HCT116 (cell line): ENCODE measurements around the gene CASR. TPM values are rescaled to one million over a fixed set of nuclear protein-coding genes. Genes with fewer than 3 reads are reported as not detected.

Experiments
- ATAC-seq: fragments of 200-7000 bp; cut with Tn5 transposase; 2 replicates; pipeline ENCODE4 v1.9.1; 2020; ENCODE audit warnings: mild to moderate bottlenecking, moderate library complexity
- BruUV-seq: library from RNA; stranded (reverse); fragments of 400-500 nt; replicated peaks from 2 replicates; lab custom pipeline; 2021; lab: Mats Ljungman, UMichigan
- CTCF ChIA-PET: fragments of 300-600 bp; sonication (Branson Sonifier 250); formaldehyde crosslinking; loops from one replicate; lab custom pipeline; 2021; ENCODE audit warnings: antibody characterized with exemption; lab: Charles Lee
- POLR2A ChIA-PET: fragments of 300-600, 350-600 bp; sonication (Branson Sonifier 250); formaldehyde crosslinking; loops from one replicate; lab custom pipeline; 2021; ENCODE audit warnings: antibody characterized with exemption; lab: Charles Lee
- RAD21 ChIA-PET, 2 experiments: fragments of 300-600 bp; sonication (Branson Sonifier 250); formaldehyde crosslinking; loops; one replicate each; lab custom pipeline; 2023; ENCODE audit warnings: low total read pairs in 2 of 2; ENCODE audit not compliant: uncharacterized antibody in 2 of 2, unreplicated experiment in 2 of 2, low non-redundant PET in 1 of 2; lab: Charles Lee
- DNase-seq: peaks from one replicate; pipeline ENCODE4 v3.0.0-alpha.2; 2010; ENCODE audit warnings: low read depth, low spot score
- H2AFZ ChIP-seq: fragments of 200-600 bp; shearing (Covaris generic), sonication (generic); 2 replicates; pipeline ENCODE4 v1.6.1; 2017; ENCODE audit warnings: low read depth, mixed run types, mixed read lengths, antibody characterized with exemption, low read length; ENCODE audit not compliant: poor library complexity, severe bottlenecking
- H3K27ac ChIP-seq: 2 replicates; pipeline ENCODE4 v1.5.1; 2012; ENCODE audit warnings: low read depth, low read length
- H3K27me3 ChIP-seq: fragments of 200-600 bp; sonication (generic); 2 replicates; pipeline ENCODE4 v1.6.1; 2016; ENCODE audit warnings: mixed run types, low read length, mixed read lengths; ENCODE audit not compliant: insufficient read depth
- H3K36me3 ChIP-seq, 2 experiments: fragments of 200-500 bp in 1 of 2; fragments of 200-600 bp in 1 of 2; sonication (Bioruptor generic) in 1 of 2; sonication (generic) in 1 of 2; 2 replicates each; pipeline versions ENCODE4 v1.5.1 to v1.6.1; 2014 to 2016; ENCODE audit warnings: low read length in 2 of 2, inconsistent platforms in 1 of 2, mixed read lengths in 1 of 2, mixed run types in 1 of 2; ENCODE audit not compliant: insufficient read depth in 2 of 2, control insufficient read depth in 1 of 2
- H3K4me1 ChIP-seq, 2 experiments: fragments of 200-600 bp in 1 of 2; sonication (generic) in 1 of 2; 2 replicates each; pipeline versions ENCODE4 v1.5.1 to v1.6.1; 2012 to 2017; ENCODE audit warnings: low read length in 2 of 2, inconsistent platforms in 1 of 2, mild to moderate bottlenecking in 1 of 2, mixed read lengths in 1 of 2, mixed run types in 1 of 2, moderate library complexity in 1 of 2; ENCODE audit not compliant: insufficient read depth in 2 of 2, control insufficient read depth in 1 of 2
- H3K4me2 ChIP-seq: fragments of 200-600 bp; sonication (generic); 2 replicates; pipeline ENCODE4 v1.6.1; 2017; ENCODE audit warnings: mixed run types, low read length, mixed read lengths
- H3K4me3 ChIP-seq, 2 experiments: fragments of 200-600 bp in 1 of 2; sonication (generic) in 1 of 2; replicated peaks in 1 of 2; 2 replicates each; pipeline ENCODE4 v1.5.1; 2011 to 2016; ENCODE audit warnings: low read length in 2 of 2, control low read depth in 1 of 2, low read depth in 1 of 2, mild to moderate bottlenecking in 1 of 2, mixed read lengths in 1 of 2, mixed run types in 1 of 2
- H3K79me2 ChIP-seq: fragments of 200-600 bp; sonication (generic); 2 replicates; pipeline ENCODE4 v1.6.1; 2017; ENCODE audit warnings: mild to moderate bottlenecking, mixed run types, low read length, moderate library complexity, mixed read lengths; ENCODE audit not compliant: insufficient read depth
- H3K9ac ChIP-seq: fragments of 200-600 bp; sonication (generic); 2 replicates; pipeline ENCODE4 v1.6.1; 2016; ENCODE audit warnings: low read length, mixed read lengths
- H3K9me2 ChIP-seq: fragments of 200-600 bp; sonication (generic), shearing (Covaris generic); 2 replicates; pipeline ENCODE4 v1.6.1; 2017; ENCODE audit warnings: mixed run types, mild to moderate bottlenecking, moderate library complexity; ENCODE audit not compliant: insufficient read depth
- H3K9me3 ChIP-seq, 2 experiments: fragments of 200-500 bp in 1 of 2; fragments of 200-600 bp in 1 of 2; sonication (Bioruptor generic) in 1 of 2; sonication (generic) in 1 of 2; 2 replicates each; pipeline ENCODE4 v1.6.1; 2014 to 2017; ENCODE audit warnings: low read length in 2 of 2, mixed read lengths in 2 of 2, inconsistent platforms in 1 of 2, low read depth in 1 of 2, mild to moderate bottlenecking in 1 of 2, mixed run types in 1 of 2, moderate library complexity in 1 of 2; ENCODE audit not compliant: control insufficient read depth in 1 of 2, insufficient read depth in 1 of 2
- H4K20me1 ChIP-seq: fragments of 200-600 bp; sonication (generic), shearing (Covaris generic); 2 replicates; pipeline ENCODE4 v1.6.1; 2017; ENCODE audit warnings: mixed run types, mild to moderate bottlenecking, moderate library complexity; ENCODE audit not compliant: insufficient read depth
- ATF3 ChIP-seq: IDR thresholded peaks from 2 replicates; pipeline ENCODE4 v1.6.1; 2012
- CBX3 ChIP-seq: IDR thresholded peaks from 2 replicates; pipeline ENCODE4 v1.6.1; 2012; ENCODE audit warnings: low read depth
- CTCF ChIP-seq, 3 experiments: fragments of 200-600 bp in 1 of 3; sonication (generic) in 1 of 3; IDR thresholded peaks in 2 of 3; conservative IDR thresholded peaks in 1 of 3; 2 replicates each; pipeline ENCODE4 v1.5.1; 2012 to 2017; ENCODE audit warnings: low read depth in 2 of 3, low read length in 2 of 3, antibody characterized with exemption in 1 of 3, borderline replicate concordance in 1 of 3, control low read depth in 1 of 3, mild to moderate bottlenecking in 1 of 3, mixed read lengths in 1 of 3, mixed run types in 1 of 3, moderate library complexity in 1 of 3; ENCODE audit not compliant: insufficient read depth in 1 of 3
- EGR1 ChIP-seq: IDR thresholded peaks from 2 replicates; pipeline ENCODE4 v1.6.1; 2012; ENCODE audit warnings: low read depth
- EZH2 ChIP-seq: fragments of 200-600 bp; sonication (generic); IDR thresholded peaks from 2 replicates; pipeline ENCODE4 v1.6.1; 2017; ENCODE audit warnings: antibody characterized with exemption, mixed run types
- EZH2phosphoT487 ChIP-seq: fragments of 200-600 bp; IDR thresholded peaks from 2 replicates; pipeline ENCODE4 v1.6.1; 2018; ENCODE audit warnings: antibody characterized with exemption, borderline replicate concordance
- FOSL1 ChIP-seq: IDR thresholded peaks from 2 replicates; pipeline ENCODE4 v1.6.1; 2012; ENCODE audit warnings: low read depth
- MAX ChIP-seq: IDR thresholded peaks from 2 replicates; pipeline ENCODE4 v1.6.1; 2012
- SP1 ChIP-seq: IDR thresholded peaks from 2 replicates; pipeline ENCODE4 v1.6.1; 2012; ENCODE audit warnings: low read depth
- SRF ChIP-seq: IDR thresholded peaks from 2 replicates; pipeline ENCODE4 v1.6.1; 2012; ENCODE audit warnings: low read depth
- YY1 ChIP-seq: IDR thresholded peaks from 2 replicates; pipeline ENCODE4 v1.6.1; 2011; ENCODE audit warnings: low read length, low read depth, moderate library complexity, mild to moderate bottlenecking; ENCODE audit not compliant: insufficient replicate concordance; ENCODE audit errors: extremely low read depth
- ZBTB33 ChIP-seq: IDR thresholded peaks from 2 replicates; pipeline ENCODE4 v1.6.1; 2011; ENCODE audit warnings: mild to moderate bottlenecking, low read length, moderate library complexity; ENCODE audit not compliant: insufficient replicate concordance; ENCODE audit errors: extremely low read depth
- ZFX ChIP-seq: fragments of 450-650 bp; IDR thresholded peaks from 2 replicates; pipeline ENCODE4 v1.6.1; 2017
- ZNF274 ChIP-seq: fragments of 200-500 bp; sonication (Bioruptor generic); IDR thresholded peaks from 2 replicates; pipeline ENCODE4 v1.6.1; 2014; ENCODE audit warnings: mild to moderate bottlenecking, low read depth, low read length, inconsistent platforms
- intact Hi-C: fragments of 100-400 bp; cut with micrococcal nuclease; formaldehyde crosslinking; loops from 2 replicates; pipeline ENCODE4 v1.10.0; 2022
- total RNA-seq: library from RNA; stranded (reverse); gene quantifications from one replicate; pipeline ENCODE4 v1.2.1, GENCODE V29; 2021; ENCODE audit not compliant: unreplicated experiment

The CASR gene
- total RNA-seq, 1 experiment from 2014 or later: not detected

- ATAC-seq: no peak
- Histone ChIP-seq H3K9me3 (no peaks in the 10 kb centered on the region), H3K9me2 (no peaks in the 10 kb centered on the region), H3K4me3 (no peak overlapping the region), H3K79me2 (no peaks in the 10 kb centered on the region), H2AFZ (no peak overlapping the region), H3K27ac (no peak overlapping the region), H3K9ac (no peak overlapping the region)
- no peak for TF ChIP-seq MAX
- no peak for TF ChIP-seq ZNF274
- TF ChIP-seq, all 23 proteins: peak for 0
- no peaks in the 10 kb centered on the region for H3K4me1 ChIP-seq
- ChIA-PET RAD21 (no interaction called here), POLR2A (no interaction called here), CTCF (interaction anchor here (0.6 kb wide), 1 partner anchor 700 kb away, joined by 3 read pairs; no protein-coding TSS in a partner anchor)
- no peak overlapping the region for H3K4me2 ChIP-seq
- H3K36me3 ChIP-seq: no peaks in the 10 kb centered on the region
- 0 out of 2 replicates have a peak, but pooled peaks cover 6% of the 10 kb centered on the region for H3K27me3 ChIP-seq
- intact Hi-C loops: no loop called here
- H4K20me1 ChIP-seq: no peaks in the 10 kb centered on the region
- no TSS peak for BruUV-seq
- DNase-seq: no peak
Measured at GRCh38 chr3:122247087-122247824, 63.8 kb downstream of the CASR start.

- Histone ChIP-seq H3K9me3 (no peaks in the 10 kb centered on the region), H2AFZ (no peak overlapping the region), H3K4me3 (no peak overlapping the region), H3K79me2 (no peaks in the 10 kb centered on the region), H3K9me2 (no peaks in the 10 kb centered on the region), H3K27me3 (0 out of 2 replicates have a peak, but pooled peaks cover 6% of the 10 kb centered on the region), H3K36me3 (no peaks in the 10 kb centered on the region), H3K27ac (no peak overlapping the region), H4K20me1 (no peaks in the 10 kb centered on the region), H3K4me1 (no peaks in the 10 kb centered on the region), H3K9ac (no peak overlapping the region), H3K4me2 (no peak overlapping the region)
- DNase-seq (no peak), ATAC-seq (no peak)
- ChIA-PET POLR2A (no interaction called here), RAD21 (no interaction called here), CTCF (no interaction called here)
- BruUV-seq: no TSS peak
- intact Hi-C loops: no loop called here
- TF ChIP-seq CBX3 (no peak), ZBTB33 (no peak), CTCF (IDR thresholded peaks at IDR 0.05 in 2 of 3, conservative IDR thresholded peaks at IDR 0.05 in 1 of 3; ENCODE audit: borderline replicate concordance in 1 of 3, insufficient read depth in 1 of 3, low read depth in 2 of 3, low read length in 2 of 3) (no peak), MAX (no peak), YY1 (no peak), EZH2phosphoT487 (no peak), FOSL1 (no peak), ZFX (no peak), EZH2 (no peak), SP1 (no peak), ATF3 (no peak), SRF (no peak), EGR1 (no peak)
Measured at GRCh38 chr3:122247825-122248185, 64.3 kb downstream of the CASR start.
